SJCRH30 (cell line): ENCODE data around the gene SNED1. TPM values are rescaled to one million over a fixed set of nuclear protein-coding genes. Genes with fewer than 3 reads are reported as not detected.

Experiments used
- DNase-seq, 2 experiments: peaks; one replicate each; pipeline ENCODE4 v3.0.0-alpha.2; 2015 to 2020
- H3K27ac ChIP-seq: fragments of 250-450 bp; sonication (Bioruptor Pico); 2 replicates; pipeline ENCODE4 v1.5.1; 2020; ENCODE audit warnings: mild to moderate bottlenecking, moderate library complexity
- H3K27me3 ChIP-seq: fragments of 250-450 bp; sonication (Bioruptor Pico); 2 replicates; pipeline ENCODE4 v1.5.1; 2020; ENCODE audit warnings: mild to moderate bottlenecking, moderate library complexity
- H3K36me3 ChIP-seq: fragments of 250-450 bp; sonication (Bioruptor Pico); 2 replicates; pipeline ENCODE4 v1.5.1; 2020; ENCODE audit warnings: mild to moderate bottlenecking, moderate library complexity
- H3K4me1 ChIP-seq: fragments of 250-450 bp; sonication (Bioruptor Pico); 2 replicates; pipeline ENCODE4 v1.5.1; 2020; ENCODE audit warnings: mild to moderate bottlenecking, moderate library complexity
- H3K4me3 ChIP-seq: fragments of 250-450 bp; sonication (Bioruptor Pico); 2 replicates; pipeline ENCODE4 v1.5.1; 2020; ENCODE audit warnings: mild to moderate bottlenecking, moderate library complexity
- H3K9me3 ChIP-seq: fragments of 250-450 bp; sonication (Bioruptor Pico); replicated peaks from 2 replicates; pipeline ENCODE4 v1.5.1; 2020; ENCODE audit warnings: mild to moderate bottlenecking, moderate library complexity
- total RNA-seq: library from RNA; depleted of rRNA; stranded (reverse); fragments of >200 nt; shearing (Covaris generic); gene quantifications from 2 replicates; pipeline ENCODE4 v1.2.3, GENCODE V29; 2014; rRNA removed

Gene SNED1
- total RNA-seq, 1 experiment from 2014 or later, result 28.4 TPM

GRCh38 chr2:241138471-241138870, 140.1 kb downstream of the SNED1 start:
- no peak overlapping the region for H3K27ac ChIP-seq
- no peaks in the 10 kb centered on the region for H3K9me3 ChIP-seq
- H3K4me3 ChIP-seq, result no peak overlapping the region
- no peak for DNase-seq
- peaks cover 12% of the 10 kb centered on the region for H3K36me3 ChIP-seq
- H3K4me1 ChIP-seq, result no peaks in the 10 kb centered on the region; the same call in 1 of the 2 replicates
- no peaks in the 10 kb centered on the region for H3K27me3 ChIP-seq

- Histone ChIP-seq H3K4me1 (no peaks in the 10 kb centered on the region; the same call in 1 of the 2 replicates), H3K9me3 (no peaks in the 10 kb centered on the region), H3K27me3 (no peaks in the 10 kb centered on the region), H3K27ac (no peak overlapping the region), H3K36me3 (peaks cover 12% of the 10 kb centered on the region), H3K4me3 (no peak overlapping the region)
- DNase-seq, result no peak
Measured at GRCh38 chr2:241139531-241140444, 141.4 kb downstream of the SNED1 start.

- peaks cover 11% of the 10 kb centered on the region for H3K36me3 ChIP-seq
Measured at GRCh38 chr2:241140445-241140840, 142.0 kb downstream of the SNED1 start.

GRCh38 chr2:241141214-241141770, 142.9 kb downstream of the SNED1 start:
- DNase-seq, result no peak
- Histone ChIP-seq H3K9me3 (no peaks in the 10 kb centered on the region), H3K4me1 (no peaks in the 10 kb centered on the region; the same call in 1 of the 2 replicates), H3K27ac (no peak overlapping the region), H3K36me3 (0 out of 2 replicates have a peak, but pooled peaks cover 5% of the 10 kb centered on the region), H3K27me3 (no peaks in the 10 kb centered on the region), H3K4me3 (no peak overlapping the region)

More at GRCh38 chr2:241140445-241140840, 142.0 kb downstream of the SNED1 start:
- Histone ChIP-seq H3K27me3 (no peaks in the 10 kb centered on the region), H3K4me3 (no peak overlapping the region), H3K9me3 (no peaks in the 10 kb centered on the region), H3K27ac (no peak overlapping the region), H3K4me1 (no peaks in the 10 kb centered on the region; the same call in 1 of the 2 replicates)
- DNase-seq, result peak; percentile 32 to 34

- Histone ChIP-seq H3K36me3 (0 out of 2 replicates have a peak, but pooled peaks cover 5% of the 10 kb centered on the region), H3K9me3 (no peaks in the 10 kb centered on the region), H3K27me3 (no peaks in the 10 kb centered on the region), H3K4me3 (no peak overlapping the region), H3K4me1 (no peaks in the 10 kb centered on the region; the same call in 1 of the 2 replicates), H3K27ac (no peak overlapping the region)
- no peak for DNase-seq
Measured at GRCh38 chr2:241142063-241142462, 143.6 kb downstream of the SNED1 start.

GRCh38 chr2:241142593-241142992, 144.2 kb downstream of the SNED1 start:
- Histone ChIP-seq H3K27me3 (no peaks in the 10 kb centered on the region), H3K4me3 (no peak overlapping the region), H3K36me3 (0 out of 2 replicates have a peak, but pooled peaks cover 5% of the 10 kb centered on the region), H3K9me3 (no peaks in the 10 kb centered on the region), H3K4me1 (no peaks in the 10 kb centered on the region; the same call in 1 of the 2 replicates), H3K27ac (no peak overlapping the region)
- DNase-seq, result no peak

Other genes with a start within 250 kb of the SNED1 start
- 3.7 and 4.0 TPM in 2 replicates for gene KIF1A, start 178.4 kb upstream of the SNED1 start, total RNA-seq
- gene AGXT, start 129.8 kb upstream of the SNED1 start, total RNA-seq, result 1.3 and 1.7 TPM in 2 replicates
- 0.66 and 1.0 TPM in 2 replicates for gene MAB21L4, start 102.5 kb upstream of the SNED1 start, total RNA-seq
- 0.15 and 0.26 TPM in 2 replicates for gene CROCC2, start 92.3 kb upstream of the SNED1 start, total RNA-seq
- gene MTERF4, start 103.7 kb downstream of the SNED1 start, total RNA-seq, result 44.7 and 49.0 TPM in 2 replicates
- gene PASK, start 150.9 kb downstream of the SNED1 start, total RNA-seq, result 20.4 and 23.3 TPM in 2 replicates
- 72.8 and 78.6 TPM in 2 replicates for gene PPP1R7, start 151.8 kb downstream of the SNED1 start, total RNA-seq
- 2.3 and 3.2 TPM in 2 replicates for gene ANO7, start 190.1 kb downstream of the SNED1 start, total RNA-seq